IPS DF 19.7 (cell line): ENCODE results near the gene WTAP.
A peak's percentile ranks its signal among the peaks of the same experiment; 100 is the strongest.
"Not testable (repeated sequence)": the region's sequence is repeated elsewhere in the genome, so short reads cannot be mapped to it uniquely, and the experiment has no call there.

Experiments
- DNase-seq: peaks from one replicate; pipeline ENCODE4 v3.0.0-alpha.2; 2013; ENCODE audit warnings: low read depth, low spot score

Gene WTAP

DNA sequence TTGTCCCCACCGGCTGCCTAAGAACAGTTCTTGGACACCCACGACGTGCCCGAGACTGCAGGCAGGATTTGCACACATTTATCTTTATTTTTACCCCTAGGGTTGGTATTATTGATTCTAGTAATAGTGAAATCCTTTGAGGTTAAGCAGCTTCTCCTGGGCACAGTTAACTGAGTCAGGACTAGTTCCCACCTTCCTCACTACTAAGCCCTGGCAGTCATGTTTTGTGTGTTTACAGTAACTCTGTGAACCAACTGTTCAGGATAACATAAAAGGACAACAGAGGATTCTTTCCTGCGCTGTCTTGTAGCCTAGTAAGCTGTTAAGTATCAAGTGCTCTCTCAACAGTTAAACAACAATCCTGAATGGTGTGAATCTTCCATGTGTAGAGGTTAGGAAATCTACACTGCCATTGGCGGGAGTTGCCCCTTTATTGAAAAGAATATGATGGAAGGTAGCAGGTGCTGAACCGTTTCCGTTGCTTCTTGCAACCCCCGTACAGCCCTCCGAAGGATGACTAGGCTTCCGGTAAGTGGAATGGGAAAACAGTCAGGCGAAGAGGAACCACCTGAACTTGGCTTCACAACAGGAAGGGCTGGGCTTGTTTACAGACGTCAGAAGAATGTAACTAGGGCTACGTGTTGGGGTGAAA, 33.3 kb upstream of the WTAP start:
- DNase-seq, result no peak

DNA sequence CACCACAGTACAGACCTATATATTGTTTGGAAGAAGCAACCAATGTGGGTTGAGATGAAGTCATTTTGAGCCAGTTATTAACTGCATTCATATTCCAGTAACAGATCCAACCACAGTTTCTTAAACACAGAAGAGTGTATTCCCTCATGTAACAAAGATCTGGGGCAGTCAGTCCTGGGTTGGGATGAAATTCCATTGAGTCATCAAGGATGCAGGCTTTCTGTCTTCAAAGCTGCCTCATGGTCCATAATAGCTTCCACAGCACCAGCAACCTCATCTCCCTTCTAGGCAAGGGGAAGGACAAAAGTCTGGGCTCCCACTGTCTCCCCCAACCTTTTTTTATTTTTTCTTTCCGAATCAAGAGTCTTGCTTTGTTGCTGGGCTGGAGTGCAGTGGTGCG, 31.3 kb upstream of the WTAP start:
- no peak for DNase-seq

DNA sequence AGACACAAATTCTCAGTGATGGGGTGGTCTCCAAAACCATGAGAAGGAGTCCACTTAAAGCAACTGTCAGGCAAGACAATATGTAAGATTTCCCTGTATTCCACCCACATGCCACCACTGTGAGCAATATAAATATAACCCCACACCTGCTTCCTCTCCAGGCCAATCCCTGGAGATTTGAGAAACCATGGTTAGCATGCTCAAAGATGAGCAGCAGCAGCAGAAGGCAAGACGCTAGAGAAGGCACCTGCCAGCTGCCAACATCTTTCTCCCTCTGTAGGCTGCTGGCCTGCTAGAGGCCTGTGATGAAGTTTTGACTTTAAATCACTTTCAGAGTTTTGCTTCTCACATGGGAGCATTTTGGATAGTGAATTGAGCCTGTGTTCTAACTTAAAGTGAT, 26.3 kb upstream of the WTAP start:
- no peak for DNase-seq

DNA sequence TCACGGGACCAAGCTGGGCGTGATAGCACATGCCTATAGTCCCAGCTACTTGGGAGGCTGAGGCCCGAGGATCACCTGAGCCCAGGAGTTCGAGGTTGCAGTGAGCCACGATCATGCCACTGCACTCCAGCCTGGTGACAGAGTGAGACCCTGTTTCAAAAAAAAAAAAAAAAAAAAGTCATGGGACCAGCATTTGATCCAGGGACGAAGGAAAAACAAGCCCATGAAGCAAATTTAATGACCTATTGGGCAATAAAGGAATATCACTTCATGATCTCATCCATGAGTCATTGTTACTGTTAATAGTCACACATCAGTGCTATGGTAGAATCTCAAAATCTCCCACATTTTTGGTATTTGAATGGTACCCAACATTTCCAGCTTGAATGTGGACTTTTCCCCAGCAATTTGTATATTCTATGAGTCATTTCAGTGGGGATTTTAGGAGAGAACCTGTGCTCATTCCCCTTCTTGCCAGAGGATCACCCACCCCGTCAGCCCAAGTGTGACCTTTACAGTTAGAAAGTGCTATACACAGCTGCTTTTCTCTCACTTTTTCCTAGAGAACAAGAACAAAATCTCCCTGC, 25.8 kb upstream of the WTAP start:
- no peak for DNase-seq

DNA sequence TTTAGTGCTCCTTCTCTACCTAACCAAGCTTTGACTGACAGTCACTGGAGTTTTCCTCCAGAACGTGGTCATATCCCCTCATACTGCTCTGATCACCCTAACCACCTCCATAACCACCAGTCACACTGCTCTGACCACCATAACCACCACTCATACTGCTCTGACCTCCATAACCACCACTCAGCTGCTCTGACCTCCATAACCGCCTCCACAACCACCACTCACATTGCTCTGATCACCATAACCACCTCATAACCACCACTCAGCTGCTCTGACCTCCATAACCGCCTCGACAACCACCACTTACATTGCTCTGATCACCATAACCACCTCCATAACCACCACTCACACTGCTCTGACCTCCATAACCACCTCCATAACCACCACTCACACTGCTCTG, 16.7 kb upstream of the WTAP start:
- not testable (repeated sequence) for DNase-seq

DNA sequence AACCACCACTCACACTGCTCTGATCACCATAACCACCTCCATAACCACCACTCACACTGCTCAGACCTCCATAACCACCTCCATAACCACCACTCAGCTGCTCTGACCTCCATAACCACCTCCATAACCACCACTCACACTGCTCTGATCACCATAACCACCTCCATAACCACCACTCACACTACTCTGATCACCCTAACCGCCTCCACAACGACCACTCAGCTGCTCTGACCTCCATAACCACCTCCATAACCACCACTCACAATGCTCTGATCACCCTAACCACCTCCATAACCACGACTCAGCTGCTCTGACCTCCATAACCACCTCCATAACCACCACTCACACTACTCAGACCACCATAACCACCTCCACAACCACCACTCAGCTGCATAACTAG, 14.9 kb upstream of the WTAP start:
- DNase-seq, result not testable (repeated sequence)

DNA sequence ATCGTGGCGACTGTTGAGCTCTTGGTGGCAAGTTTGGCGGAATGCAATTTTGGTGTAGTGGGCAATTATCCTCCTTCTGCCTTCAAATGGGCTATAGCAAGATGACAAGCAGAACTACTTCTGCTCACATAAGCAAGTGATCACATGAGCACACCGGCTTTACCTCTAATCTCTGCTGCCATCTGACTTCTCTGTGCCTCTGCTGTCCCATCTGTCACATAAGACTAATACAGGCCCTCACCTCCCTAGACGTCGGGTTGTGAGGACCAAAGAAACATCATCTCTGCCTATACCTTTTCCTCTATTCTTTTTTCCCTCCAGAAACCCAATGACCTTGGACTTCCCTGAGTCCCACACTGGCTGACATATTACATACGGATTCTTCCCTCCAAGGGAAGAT, 13.3 kb upstream of the WTAP start:
- no peak for DNase-seq

DNA sequence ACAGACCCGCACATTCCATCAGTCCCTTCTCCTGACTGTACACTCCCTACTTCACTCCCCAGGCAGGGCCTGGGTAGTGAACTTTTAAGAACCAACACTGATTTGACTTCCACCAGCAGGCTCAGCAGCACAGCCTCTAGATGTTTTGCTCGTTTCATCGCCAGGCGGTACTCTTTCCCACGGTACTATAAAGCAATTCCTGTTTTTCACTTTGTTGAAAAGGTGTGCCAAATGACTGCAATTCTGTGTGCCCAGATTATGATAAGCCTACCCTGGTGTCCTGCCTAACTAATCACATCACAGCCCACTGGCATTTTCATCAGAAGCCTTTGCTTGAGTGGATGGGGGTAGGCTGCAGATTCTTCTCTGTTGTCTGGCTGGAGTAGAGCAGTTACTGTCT, 12.9 kb upstream of the WTAP start:
- no peak for DNase-seq

DNA sequence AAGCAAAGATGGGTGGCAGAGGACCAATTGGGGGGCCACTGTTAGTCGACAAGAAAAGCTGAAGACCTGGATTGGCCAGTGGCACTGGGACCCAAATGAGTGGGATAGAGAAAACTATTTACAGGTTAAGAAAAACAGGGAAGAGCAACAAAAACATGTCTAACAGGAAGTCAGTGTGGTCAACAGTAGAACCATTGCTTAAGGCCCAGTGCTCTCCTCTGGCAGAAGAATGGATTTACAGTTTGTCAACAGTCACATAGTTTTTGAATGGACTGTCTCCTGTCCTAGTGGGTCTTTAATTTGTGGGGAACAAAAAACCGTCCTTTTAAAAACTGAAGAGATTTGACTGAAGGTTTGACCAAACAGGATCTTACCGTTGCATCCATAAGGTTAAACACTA, 12.1 kb upstream of the WTAP start:
- no peak for DNase-seq

DNA sequence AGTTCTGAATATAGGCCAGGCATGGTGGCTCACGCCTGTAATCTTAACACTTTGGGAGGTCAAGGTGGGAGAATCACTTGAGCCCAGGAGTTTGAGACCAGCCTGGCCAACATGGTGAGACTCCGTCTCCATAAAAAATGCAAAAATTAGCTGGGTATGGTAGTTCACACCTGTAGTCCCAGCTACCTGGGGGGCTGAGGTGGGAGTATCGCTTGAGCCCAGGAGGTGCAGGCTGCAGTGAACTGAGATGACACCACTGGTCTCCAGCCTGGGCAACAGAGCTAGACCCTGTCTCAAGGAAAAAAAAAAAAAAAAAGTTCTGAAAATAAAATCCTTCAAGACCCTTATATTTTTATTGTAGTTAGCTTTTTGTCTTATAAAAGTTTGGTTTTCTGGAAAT, 11.7 kb upstream of the WTAP start:
- no peak for DNase-seq

DNA sequence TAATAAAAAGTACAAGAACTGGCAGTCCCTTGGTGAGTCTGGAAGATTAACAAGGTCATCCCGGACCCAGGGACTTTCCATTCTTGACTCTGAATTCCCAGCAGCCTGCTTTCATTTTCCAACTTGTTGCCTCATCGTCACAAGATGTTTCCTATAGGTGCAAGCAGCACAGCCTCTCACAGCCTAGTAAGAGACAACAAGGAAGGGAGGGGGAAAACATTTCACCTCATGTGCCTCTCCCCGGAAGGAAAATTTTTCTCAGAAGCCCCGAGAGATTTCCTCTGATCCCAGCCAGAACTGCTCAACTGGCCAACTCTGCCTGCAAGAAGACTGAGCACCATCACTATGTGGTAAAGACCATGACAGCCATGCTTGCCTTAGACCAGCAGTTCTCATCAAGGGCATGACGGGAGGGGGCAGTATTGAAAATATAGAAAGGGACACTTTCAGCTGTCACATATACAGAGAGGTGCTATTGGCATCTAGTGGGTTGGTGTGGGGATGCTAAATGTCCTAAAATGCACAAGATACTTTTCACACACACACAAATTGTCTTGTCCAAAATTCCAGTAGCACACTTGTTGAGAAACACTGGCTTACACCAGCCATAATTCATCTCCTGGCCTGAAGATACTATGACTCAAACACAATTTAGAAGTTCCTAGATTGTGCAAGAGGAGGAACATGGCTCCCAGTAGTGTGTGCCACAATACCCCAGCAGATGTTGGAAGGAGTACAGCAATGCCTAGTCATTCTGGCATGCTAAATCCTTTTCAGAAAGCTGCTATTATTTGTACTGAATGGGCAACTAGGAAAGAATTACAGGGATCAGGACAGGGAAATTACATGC, 10.8 kb upstream of the WTAP start:
- no peak for DNase-seq

DNA sequence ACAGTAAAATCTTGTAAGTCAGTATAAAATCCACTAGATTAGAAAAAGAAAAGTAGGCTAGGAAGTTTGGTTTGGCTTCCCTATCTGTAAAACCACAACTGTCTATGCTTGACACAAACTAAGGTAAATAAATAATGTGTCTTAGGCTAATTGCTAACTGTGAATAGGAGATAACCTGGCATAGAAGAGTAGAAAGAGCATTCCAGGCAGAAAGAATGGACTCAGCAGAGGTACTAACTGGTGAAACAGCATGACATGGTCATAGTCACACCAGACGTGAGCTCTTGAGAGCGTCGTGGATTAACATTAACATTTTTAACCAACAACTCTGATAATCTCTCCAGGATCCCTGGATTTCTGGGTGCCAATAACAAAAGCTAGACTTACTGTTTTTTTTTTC, 8.7 kb upstream of the WTAP start:
- no peak for DNase-seq

DNA sequence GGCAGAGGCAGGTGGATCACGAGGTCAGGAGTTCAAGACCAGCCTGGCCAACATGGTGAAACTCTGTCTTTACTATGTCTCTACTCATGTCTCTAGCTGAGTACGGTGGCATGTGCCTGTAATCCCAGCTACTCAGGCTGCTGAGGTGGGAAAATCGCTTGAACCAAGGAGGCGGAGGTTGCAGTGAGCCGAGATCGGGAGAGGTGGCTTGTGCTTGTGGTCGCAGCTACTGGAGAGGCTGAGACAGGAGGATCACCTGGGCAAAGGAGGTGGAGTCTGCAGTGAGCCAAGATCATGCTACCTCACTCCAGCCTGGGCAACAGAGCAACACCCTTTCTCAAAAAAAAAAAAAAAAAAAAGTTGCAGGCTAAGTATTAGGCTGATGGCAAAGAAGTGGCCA, 8.0 kb upstream of the WTAP start:
- DNase-seq, result no peak

DNA sequence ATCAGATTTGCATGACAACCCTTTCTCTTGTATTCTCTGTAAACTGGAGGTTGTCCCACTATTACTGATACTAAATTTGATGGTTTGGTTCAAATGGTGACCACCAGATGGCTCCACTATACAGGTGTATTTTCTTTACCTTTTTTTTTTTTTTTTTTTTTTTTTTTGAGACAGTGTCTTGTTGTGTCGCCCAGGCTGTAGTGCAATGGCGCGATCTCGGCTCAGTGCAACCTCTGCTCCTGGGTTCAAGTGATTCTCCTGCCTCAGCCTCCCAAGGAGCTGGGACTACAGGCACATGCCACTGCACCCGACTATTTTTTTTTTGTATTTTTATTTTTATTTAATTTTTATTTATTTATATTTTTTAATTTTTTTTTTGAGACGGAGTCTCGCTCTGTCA, 6.6 kb upstream of the WTAP start:
- no peak for DNase-seq

DNA sequence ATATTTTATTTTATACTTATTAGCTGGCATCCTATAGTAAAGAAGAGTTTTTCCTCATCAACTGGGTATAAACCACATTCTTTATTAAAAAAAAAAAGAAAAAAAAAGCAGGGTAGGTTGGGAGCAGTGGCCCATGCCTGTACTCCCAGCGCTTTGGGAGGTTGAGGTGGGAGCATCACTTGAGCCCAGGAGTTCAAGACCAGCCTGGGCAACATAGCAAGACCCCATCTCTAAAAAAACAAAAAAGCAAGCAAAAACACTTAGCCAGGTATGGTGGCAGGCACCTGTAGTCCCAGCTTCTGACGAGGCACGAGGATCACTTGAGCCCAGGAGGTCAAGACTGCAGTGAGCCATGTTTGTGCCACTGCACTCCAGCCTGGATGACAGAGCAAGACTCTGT, 5.3 kb upstream of the WTAP start:
- not testable (repeated sequence) for DNase-seq

DNA sequence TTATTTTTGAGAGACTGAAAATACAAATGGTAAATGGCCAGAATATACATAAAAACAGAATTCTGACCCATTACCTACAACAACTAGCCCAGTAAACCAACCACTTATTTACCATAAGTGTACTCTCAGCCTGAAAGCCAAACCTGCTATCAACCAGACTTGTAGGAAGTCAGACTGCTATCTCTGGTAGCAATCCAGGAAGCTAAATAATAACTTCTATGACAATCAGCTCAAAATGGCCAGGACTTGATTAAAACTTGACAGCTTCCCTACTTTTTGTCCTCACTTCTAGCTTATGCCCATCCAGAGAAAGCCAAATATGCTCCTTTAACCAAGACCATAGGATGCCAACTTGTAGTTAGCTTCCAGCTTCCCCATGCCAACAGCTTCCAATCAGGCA, 4.7 kb upstream of the WTAP start:
- DNase-seq, result no peak

DNA sequence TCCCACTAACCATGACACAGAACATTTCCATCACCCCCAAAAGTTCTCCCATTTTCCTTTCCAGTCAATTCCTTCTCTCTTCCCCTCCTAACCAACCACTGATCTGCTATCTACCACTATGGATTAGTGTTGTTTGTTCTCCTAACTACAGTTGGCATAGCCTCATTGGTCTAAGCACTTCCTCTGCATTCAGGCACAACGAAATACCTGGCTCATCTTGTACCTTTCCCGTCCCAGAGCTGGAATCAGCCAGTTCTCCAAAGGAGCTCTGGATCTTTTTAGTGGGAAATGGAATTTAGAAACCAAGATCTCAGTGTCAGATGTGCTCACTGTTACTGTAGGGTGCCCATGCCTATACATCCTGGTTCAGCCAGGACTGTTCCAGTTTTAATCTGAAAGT, 4.0 kb upstream of the WTAP start:
- no peak for DNase-seq

DNA sequence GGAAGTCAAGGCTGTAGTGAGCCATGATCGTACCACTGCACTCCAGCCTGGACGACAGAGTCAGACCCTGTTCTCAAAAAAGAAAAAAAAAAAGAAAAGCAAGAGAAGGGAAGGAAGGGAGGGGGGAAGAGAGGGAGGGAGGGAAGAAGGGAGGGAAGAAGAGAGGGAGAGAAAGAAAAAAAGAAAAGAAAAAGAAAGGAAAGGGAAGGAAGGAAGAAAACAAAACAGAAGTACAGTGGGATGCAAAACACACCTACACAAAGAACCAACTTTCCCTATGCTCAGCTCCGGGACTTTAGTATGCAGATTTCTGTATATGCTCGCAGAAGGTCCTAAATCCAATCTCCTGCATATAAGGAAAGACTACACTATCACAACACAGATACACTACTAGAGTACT, 2.5 kb upstream of the WTAP start:
- no peak for DNase-seq

DNA sequence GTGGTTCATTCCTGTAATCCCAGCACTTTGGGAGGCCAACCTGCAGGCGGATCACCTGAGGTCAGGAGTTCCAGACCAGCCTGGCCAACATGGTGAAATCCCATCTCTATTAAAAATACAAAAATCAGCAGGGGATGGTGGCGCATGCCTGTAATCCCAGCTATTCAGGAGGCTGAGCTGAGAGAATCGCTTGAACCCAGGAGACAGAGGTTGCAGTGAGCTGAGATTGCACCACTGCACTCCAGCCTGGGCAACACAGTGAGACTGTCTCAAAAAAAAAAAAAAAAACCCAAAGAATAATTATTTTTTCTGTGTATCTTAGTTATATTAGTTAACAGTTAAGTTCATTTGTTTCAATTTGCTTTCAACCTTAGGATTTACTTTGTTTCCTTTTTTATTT, 2.1 kb upstream of the WTAP start:
- not testable (repeated sequence) for DNase-seq

DNA sequence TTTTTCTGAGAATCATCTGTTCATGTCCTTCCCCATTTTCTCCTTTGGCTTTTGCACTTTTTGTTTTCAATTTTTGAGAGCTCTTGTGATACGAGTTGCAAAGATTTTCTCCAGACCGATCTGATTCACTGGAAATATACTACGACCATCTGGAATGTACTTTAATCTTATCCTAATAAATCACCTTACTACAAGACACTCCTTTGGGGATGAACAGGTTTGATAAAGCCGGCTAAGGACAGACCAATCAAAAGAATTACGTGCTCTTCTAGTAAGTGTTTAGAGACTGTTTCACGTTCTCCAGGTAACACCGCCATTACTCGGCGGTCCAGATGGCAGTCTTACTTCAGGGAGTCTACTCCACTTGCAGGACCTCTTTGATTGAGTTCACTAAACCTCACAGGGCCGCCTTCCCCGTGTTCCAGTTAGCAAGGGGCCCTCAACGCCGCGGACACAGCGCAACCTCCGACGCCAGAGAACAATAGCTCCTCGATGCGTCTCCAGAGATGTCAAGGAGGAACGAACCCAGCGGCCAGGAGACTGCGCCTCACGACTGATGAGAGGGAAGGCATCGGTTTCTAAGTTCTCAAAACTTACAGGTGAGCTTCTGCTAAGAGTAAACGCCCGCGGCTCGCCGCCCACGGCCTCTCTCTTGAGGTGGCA, 920 bp upstream of the WTAP start:
- peak; percentile 42 for DNase-seq

DNA sequence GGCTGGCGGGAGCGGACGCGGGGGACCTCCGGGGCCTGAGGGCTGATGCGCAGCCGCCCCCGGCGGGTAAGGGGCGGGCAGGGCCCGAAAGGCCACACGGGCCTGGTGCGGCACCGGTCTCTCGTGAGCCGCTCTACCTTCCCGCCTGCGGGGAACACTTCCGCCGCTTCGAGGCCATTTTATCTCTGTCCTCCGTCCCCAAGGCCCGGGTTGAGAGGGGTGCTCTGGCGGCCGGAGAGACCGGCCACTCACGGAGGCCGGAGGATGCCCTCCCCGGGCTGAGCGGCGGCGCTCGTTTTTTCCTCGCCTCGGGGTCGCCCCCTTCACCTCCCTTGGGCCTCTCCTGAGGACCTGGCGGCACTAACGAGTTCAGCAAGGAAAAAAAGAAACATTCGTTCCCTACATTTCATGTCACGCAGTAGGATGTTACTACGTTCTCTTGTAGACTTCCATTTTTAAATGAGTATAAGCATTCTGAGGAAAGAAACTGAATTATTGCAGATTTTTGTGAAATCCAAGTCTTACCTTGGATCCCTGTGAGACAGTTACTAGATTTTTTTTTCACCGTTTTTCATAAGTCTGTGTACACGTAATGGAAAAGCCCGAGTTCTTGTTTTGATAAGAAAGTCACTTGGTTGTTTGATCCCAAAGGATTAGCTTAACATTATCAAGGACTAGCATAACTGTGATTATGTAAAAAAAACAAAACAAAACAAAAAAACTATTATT, 575 bp downstream of the WTAP start:
- no peak for DNase-seq

DNA sequence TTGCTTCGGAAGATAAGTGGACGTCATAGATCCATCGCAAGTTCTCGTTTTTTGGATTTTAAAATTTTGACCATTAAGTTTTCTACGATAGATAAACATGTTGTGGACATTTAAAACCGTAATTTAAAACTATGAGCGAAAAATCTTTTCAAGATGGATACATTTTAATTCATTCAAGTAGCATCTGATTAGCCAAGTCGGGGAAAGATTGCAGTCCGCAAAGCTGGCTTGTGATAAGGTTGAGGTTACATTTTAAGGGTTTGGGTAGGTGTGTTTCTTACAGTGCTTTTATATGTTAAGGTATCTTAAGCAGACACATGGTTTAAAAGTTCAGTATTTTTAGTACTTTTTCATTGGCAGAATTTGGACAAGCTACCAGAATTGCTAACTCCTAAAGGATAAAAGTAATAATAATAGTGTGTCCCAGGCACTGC, 1.2 kb downstream of the WTAP start:
- no peak for DNase-seq
